HepG2 (cell line): ENCODE measurements around the gene PMVK. TPM values are rescaled to one million over a fixed set of nuclear protein-coding genes. Genes with fewer than 3 reads are reported as not detected.

Experiments used
- ATAC-seq: fragments of 200-7000 bp; cut with Tn5 transposase; 3 replicates; pipeline ENCODE4 v1.9.1; 2020; ENCODE audit warnings: mild to moderate bottlenecking, moderate library complexity
- BruUV-seq: library from RNA; stranded (reverse); fragments of 400-500 nt; replicated peaks from 2 replicates; lab custom pipeline; 2021; lab: Mats Ljungman, UMichigan
- CTCF ChIA-PET: fragments of 300-600 bp; formaldehyde crosslinking; extraction: SDS; loops from one replicate; lab custom pipeline; 2021; ENCODE audit warnings: low total read pairs, inconsistent platforms, low intra/inter-chr PET ratio; lab: Yijun Ruan, JAX
- POLR2A ChIA-PET: fragments of 350-600 bp; sonication (Branson Sonifier 250); formaldehyde crosslinking; loops from one replicate; lab custom pipeline; 2020; ENCODE audit warnings: antibody characterized with exemption, inconsistent platforms; lab: Yijun Ruan, JAX
- DNase-seq: peaks from one replicate; pipeline ENCODE4 v3.0.0-alpha.2; 2015; ENCODE audit warnings: low spot score
- FAIRE-seq: peaks from 3 replicates; lab custom pipeline; 2011; peaks lifted over from hg19 to GRCh38; lab: Jason Lieb, UNC
- H2AFZ ChIP-seq: one replicate; pipeline ENCODE4 v1.6.1; 2011; ENCODE audit warnings: low read length, inconsistent platforms
- H3K27ac ChIP-seq: fragments of 300-600 bp; 3 replicates; pipeline ENCODE4 v1.8.0; 2011; ENCODE audit warnings: mixed run types, mild to moderate bottlenecking, mixed read lengths, low read length, inconsistent platforms; ENCODE audit not compliant: insufficient read depth; ENCODE audit errors: extremely low read length
- H3K27me3 ChIP-seq, 2 experiments: fragments of 200-600 bp in 1 of 2; 2 replicates in 1 of 2; 3 replicates in 1 of 2; pipeline versions ENCODE4 v1.6.0 to v1.8.0; 2011; ENCODE audit warnings: low read length in 2 of 2, mild to moderate bottlenecking in 2 of 2, moderate library complexity in 2 of 2, inconsistent platforms in 1 of 2; ENCODE audit not compliant: insufficient read depth in 2 of 2, control insufficient read depth in 1 of 2
- H3K36me3 ChIP-seq, 2 experiments: fragments of 200-600 bp in 1 of 2; replicated peaks in 1 of 2; 2 replicates in 1 of 2; 3 replicates in 1 of 2; pipeline versions ENCODE4 v1.5.1 to v1.8.0; 2011; ENCODE audit warnings: low read length in 2 of 2, inconsistent platforms in 1 of 2; ENCODE audit not compliant: insufficient read depth in 2 of 2, control insufficient read depth in 1 of 2
- H3K4me1 ChIP-seq: 2 replicates; pipeline ENCODE4 v1.5.1; 2012; ENCODE audit warnings: low read length, inconsistent platforms; ENCODE audit not compliant: insufficient read depth
- H3K4me2 ChIP-seq: 2 replicates; pipeline ENCODE4 v1.6.0; 2011; ENCODE audit warnings: low read depth, low read length, inconsistent platforms
- H3K4me3 ChIP-seq, 3 experiments: fragments of 200-600 bp in 1 of 3; sonication (generic), shearing (Covaris generic) in 1 of 3; replicated peaks in 1 of 3; 2 replicates each; pipeline ENCODE4 v1.5.1; 2011 to 2016; ENCODE audit warnings: low read length in 3 of 3, inconsistent platforms in 2 of 3, low read depth in 2 of 3, mild to moderate bottlenecking in 2 of 3, control low read depth in 1 of 3, mixed read lengths in 1 of 3; ENCODE audit not compliant: insufficient read depth in 1 of 3
- H3K79me2 ChIP-seq: one replicate; pipeline ENCODE4 v1.6.1; 2011; ENCODE audit warnings: low read length, inconsistent platforms; ENCODE audit not compliant: insufficient read depth
- H3K9ac ChIP-seq: 2 replicates; pipeline ENCODE4 v1.6.0; 2011; ENCODE audit warnings: mild to moderate bottlenecking, low read depth, low read length, inconsistent platforms; ENCODE audit not compliant: insufficient read depth
- H3K9me3 ChIP-seq: 2 replicates; pipeline ENCODE4 v1.5.1; 2012; ENCODE audit warnings: mild to moderate bottlenecking, low read length
- H4K20me1 ChIP-seq: 2 replicates; pipeline ENCODE4 v1.6.0; 2011; ENCODE audit warnings: inconsistent platforms, mild to moderate bottlenecking, low read length, moderate library complexity; ENCODE audit not compliant: insufficient read depth
- POLR2G ChIP-seq: fragments of 200-400 bp; formaldehyde crosslinking; IDR thresholded peaks from 2 replicates; pipeline ENCODE4 v1.6.1; 2018; ENCODE audit warnings: mild to moderate bottlenecking, low read depth, low read length, moderate library complexity
- RAD51 ChIP-seq: fragments of 450-650 bp; IDR thresholded peaks from 2 replicates; pipeline ENCODE4 v1.6.1; 2016; ENCODE audit warnings: borderline replicate concordance
- TFAP4 ChIP-seq: sonication (generic); IDR thresholded peaks from 2 replicates; pipeline ENCODE4 v1.6.1; 2016; ENCODE audit warnings: low read depth, borderline replicate concordance
- ZNF24 ChIP-seq: fragments of 450-650 bp; IDR thresholded peaks from 2 replicates; pipeline ENCODE4 v1.6.1; 2017; ENCODE audit warnings: antibody characterized with exemption, mild to moderate bottlenecking
- WGBS: methylation state at CpG from one replicate; pipeline ENCODE4 v1.1.6; 2017; ENCODE audit warnings: low lambda C conversion rate; 5-methylcytosine and 5-hydroxymethylcytosine counted together
- in situ Hi-C: cut with HindIII; loops from 2 replicates; pipeline ENCODE4 v1.10.0; 2017; ENCODE audit warnings: low pct_unique_long_range_greater_than_20kb; ENCODE audit not compliant: extremely low pct_ligation_motif_present
- intact Hi-C: fragments of 100-400 bp; cut with micrococcal nuclease; formaldehyde crosslinking; loops from one replicate; pipeline ENCODE4 v1.10.0; 2022; ENCODE audit not compliant: unreplicated experiment
- polyA plus RNA-seq, 8 experiments: library from polyadenylated mRNA; depleted of rRNA in 3 of 8; stranded (reverse) in 7 of 8; unstranded in 1 of 8; fragments of >200 nt; fragmentation: Illumina TruSeq in 4 of 8; extraction: Trizol in 4 of 8; gene quantifications; 2 replicates each; pipeline versions ENCODE4 v1.2.1 to v1.2.3, GENCODE V29; 2011 to 2016; ENCODE audit warnings: low read depth in 4 of 8, missing spikeins in 1 of 8, mixed read lengths in 1 of 8; ENCODE audit not compliant: insufficient read depth in 1 of 8
- total RNA-seq, 5 experiments: library from RNA; depleted of rRNA; stranded (reverse); fragments of >200 nt; fragmentation: Illumina TruSeq; extraction: Trizol; gene quantifications; 2 replicates each; pipeline ENCODE4 v1.2.3, GENCODE V29; 2016; ENCODE audit warnings: low read depth in 1 of 5
- TF ChIP-seq, protein P1 (sequence below): sonication (generic); formaldehyde crosslinking; IDR thresholded peaks from 2 replicates; pipeline ENCODE4 v1.4.0; 2020; ENCODE audit warnings: missing genetic modification reagents
- TF ChIP-seq, protein P2 (sequence below): sonication (generic); formaldehyde crosslinking; IDR thresholded peaks from 2 replicates; pipeline ENCODE4 v1.9.0; 2022; ENCODE audit warnings: missing genetic modification reagents, mild to moderate bottlenecking, borderline replicate concordance

Gene PMVK
- total and polyA plus RNA-seq, 2 of the 13 experiments (the other 11 are each of a cell fraction or from before 2014, with no cell fraction given) = 3.9 to 12.6 TPM

DNA sequence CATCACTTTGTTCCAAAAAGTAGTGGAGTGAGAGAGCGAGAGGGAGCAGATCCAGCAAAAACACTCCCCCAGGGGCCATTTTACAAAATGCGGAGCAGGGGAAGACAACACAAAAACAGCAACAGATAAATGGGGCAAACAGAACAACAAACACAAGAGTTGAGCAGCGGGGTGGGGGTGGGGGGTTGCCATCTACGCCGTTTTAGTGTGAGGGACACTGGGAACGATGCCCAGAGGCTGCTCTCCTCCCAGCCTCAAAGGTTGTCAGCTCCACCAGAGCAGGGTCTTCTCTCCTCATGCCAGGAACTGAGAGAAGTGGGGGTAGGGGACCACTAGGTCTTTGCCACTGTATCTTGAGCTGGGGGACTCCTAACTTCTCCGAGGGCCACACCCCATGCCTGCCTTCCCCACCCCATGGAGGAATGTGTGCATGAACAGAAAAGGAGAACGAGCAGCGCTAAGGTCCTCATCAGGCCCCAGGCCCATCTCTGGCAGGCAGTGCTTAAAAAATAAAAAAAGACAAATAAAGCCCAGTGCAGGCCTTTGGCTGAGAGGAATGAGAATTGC is 20.7 kb upstream of the PMVK start:
- Histone ChIP-seq H3K9ac (no peak overlapping the region), H3K79me2 (peaks cover 10% of the 10 kb centered on the region), H3K9me3 (no peaks in the 10 kb centered on the region), H3K4me2 (no peak overlapping the region), H3K27ac (no peak overlapping the region), H2AFZ (no peak overlapping the region), H3K4me3 (no peak overlapping the region), H3K27me3 (no peaks in the 10 kb centered on the region; a peak in 1 of 5 replicates), H4K20me1 (no peaks in the 10 kb centered on the region), H3K36me3 (peaks cover 4 to 13% of the 10 kb centered on the region in 2 experiments; a peak in 2 of 5 replicates), H3K4me1 (peaks cover 53% of the 10 kb centered on the region)
- no TSS peak for BruUV-seq
- no peak for FAIRE-seq
- WGBS = 89% methylated on average over 9 of the region's 9 CpGs
- CTCF ChIA-PET = interaction anchor here (2.0 kb wide), 1 partner anchor 60 kb away, joined by 8 read pairs; no protein-coding TSS in a partner anchor
- ATAC-seq = no peak
- no peak for DNase-seq
- intact Hi-C loops = loop anchor here (2.0 kb wide), 1 partner anchor 16 kb away; no protein-coding TSS in a partner anchor
- in situ Hi-C loops = no loop called here
- TF ChIP-seq RAD51 (no peak), POLR2G (0 out of 2 replicates have a peak, but pooled peaks have one; percentile 8)
- TF ChIP-seq, protein P1, sequence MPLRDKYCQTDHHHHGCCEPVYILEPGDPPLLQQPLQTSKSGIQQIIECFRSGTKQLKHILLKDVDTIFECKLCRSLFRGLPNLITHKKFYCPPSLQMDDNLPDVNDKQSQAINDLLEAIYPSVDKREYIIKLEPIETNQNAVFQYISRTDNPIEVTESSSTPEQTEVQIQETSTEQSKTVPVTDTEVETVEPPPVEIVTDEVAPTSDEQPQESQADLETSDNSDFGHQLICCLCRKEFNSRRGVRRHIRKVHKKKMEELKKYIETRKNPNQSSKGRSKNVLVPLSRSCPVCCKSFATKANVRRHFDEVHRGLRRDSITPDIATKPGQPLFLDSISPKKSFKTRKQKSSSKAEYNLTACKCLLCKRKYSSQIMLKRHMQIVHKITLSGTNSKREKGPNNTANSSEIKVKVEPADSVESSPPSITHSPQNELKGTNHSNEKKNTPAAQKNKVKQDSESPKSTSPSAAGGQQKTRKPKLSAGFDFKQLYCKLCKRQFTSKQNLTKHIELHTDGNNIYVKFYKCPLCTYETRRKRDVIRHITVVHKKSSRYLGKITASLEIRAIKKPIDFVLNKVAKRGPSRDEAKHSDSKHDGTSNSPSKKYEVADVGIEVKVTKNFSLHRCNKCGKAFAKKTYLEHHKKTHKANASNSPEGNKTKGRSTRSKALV (CRISPR knock-in tag) = no peak
- POLR2A ChIA-PET = interaction anchor here (2.3 to 4.1 kb wide), 2 partner anchors 16 to 21 kb away, joined by 18 to 91 read pairs; partner anchors contain the start of genes CKS1B, PMVK and SHC1

- Histone ChIP-seq H2AFZ (no peak overlapping the region), H3K79me2 (peaks cover 10% of the 10 kb centered on the region), H4K20me1 (no peaks in the 10 kb centered on the region), H3K27me3 (no peaks in the 10 kb centered on the region; a peak in 1 of 5 replicates), H3K9ac (peak overlapping the region; percentile 89), H3K9me3 (no peaks in the 10 kb centered on the region), H3K4me2 (peak overlapping the region; percentile 95), H3K36me3 (peaks cover 4 to 13% of the 10 kb centered on the region in 2 experiments; a peak in 2 of 5 replicates), H3K4me3 (peak overlapping the region; percentile 66 to 72 (median 69); a peak in 5 of 6 replicates), H3K4me1 (peaks cover 55% of the 10 kb centered on the region), H3K27ac (peak overlapping the region; percentile 96)
- FAIRE-seq (no peak), ATAC-seq (no peak), DNase-seq (no peak)
- WGBS = 22% methylated on average over 4 of the region's 6 CpGs
- ChIA-PET CTCF (interaction anchor here (2.0 kb wide), 1 partner anchor 61 kb away, joined by 8 read pairs; no protein-coding TSS in a partner anchor), POLR2A (interaction anchor here (0.7 to 4.1 kb wide), 12 partner anchors 8 to 237 kb away, joined by 3 to 91 read pairs (median 6); partner anchors contain the start of genes ADAM15, CKS1B, EFNA4 and FLAD1)
- intact Hi-C loops = loop anchor here (2.0 kb wide), 1 partner anchor 16 kb away; no protein-coding TSS in a partner anchor
- BruUV-seq = TSS peak; percentile 54
- in situ Hi-C loops = no loop called here
- TF ChIP-seq, protein P2, sequence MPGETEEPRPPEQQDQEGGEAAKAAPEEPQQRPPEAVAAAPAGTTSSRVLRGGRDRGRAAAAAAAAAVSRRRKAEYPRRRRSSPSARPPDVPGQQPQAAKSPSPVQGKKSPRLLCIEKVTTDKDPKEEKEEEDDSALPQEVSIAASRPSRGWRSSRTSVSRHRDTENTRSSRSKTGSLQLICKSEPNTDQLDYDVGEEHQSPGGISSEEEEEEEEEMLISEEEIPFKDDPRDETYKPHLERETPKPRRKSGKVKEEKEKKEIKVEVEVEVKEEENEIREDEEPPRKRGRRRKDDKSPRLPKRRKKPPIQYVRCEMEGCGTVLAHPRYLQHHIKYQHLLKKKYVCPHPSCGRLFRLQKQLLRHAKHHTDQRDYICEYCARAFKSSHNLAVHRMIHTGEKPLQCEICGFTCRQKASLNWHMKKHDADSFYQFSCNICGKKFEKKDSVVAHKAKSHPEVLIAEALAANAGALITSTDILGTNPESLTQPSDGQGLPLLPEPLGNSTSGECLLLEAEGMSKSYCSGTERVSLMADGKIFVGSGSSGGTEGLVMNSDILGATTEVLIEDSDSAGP = peak; percentile 44; the same call in 1 of the 2 replicates
- TF ChIP-seq ZNF24 = no peak
- TF ChIP-seq POLR2G = 0 out of 2 replicates have a peak, but pooled peaks have one; percentile 17
- 0 out of 2 replicates have a peak, but pooled peaks have one; percentile 5 for TF ChIP-seq TFAP4
Measured at GRCh38 chr1:154956544-154956941, 20.0 kb upstream of the PMVK start.
